Erythroblast (primary cell): ENCODE measurements around the gene SH3TC2.

ENCODE experiments used
- GATA1 ChIP-seq: IDR thresholded peaks from 2 replicates; pipeline ENCODE4 v1.6.1; 2011; ENCODE audit warnings: low read depth, mild to moderate bottlenecking, control low read depth, low read length, moderate library complexity
- POLR2A ChIP-seq: IDR thresholded peaks from 2 replicates; pipeline ENCODE4 v1.6.1; 2011; ENCODE audit warnings: mild to moderate bottlenecking, low read length

GRCh38 chr5:149071756-149072155, 8.9 kb upstream of the SH3TC2 start:
- TF ChIP-seq POLR2A (no peak), GATA1 (no peak)
